Peyer's patch (tissue), 4 donors: ENCODE data around the gene FUCA2. TPM values are rescaled to one million over a fixed set of nuclear protein-coding genes. Genes with fewer than 3 reads are reported as not detected.

ENCODE experiments used
- DNase-seq, 3 donors: peaks; one replicate each; pipeline ENCODE4 v3.0.0-alpha.2; 2017 to 2019
- H3K27ac ChIP-seq, 4 donors: fragments of 200-600 bp; sonication (generic); one replicate each; pipeline ENCODE4 v1.5.1; 2016 to 2019
- H3K27me3 ChIP-seq, 2 donors: fragments of 200-600 bp; sonication (generic); one replicate each; pipeline ENCODE4 v1.5.1; 2019
- H3K36me3 ChIP-seq, 3 donors: fragments of 200-600 bp; sonication (generic); one replicate each; pipeline ENCODE4 v1.5.1; 2016 to 2019
- H3K4me1 ChIP-seq, 4 donors: fragments of 200-600 bp; sonication (generic); one replicate each; pipeline ENCODE4 v1.5.1; 2016 to 2019
- H3K4me3 ChIP-seq, 4 donors: fragments of 200-600 bp; sonication (generic); 1 replicate in 3 of 4; 2 replicates in 1 of 4; pipeline ENCODE4 v1.5.1; 2016 to 2019; ENCODE audit warnings: mild to moderate bottlenecking in 1 of 4
- H3K9me3 ChIP-seq, 4 donors: fragments of 200-600 bp; sonication (generic); one replicate each; pipeline ENCODE4 v1.5.1; 2016 to 2019; ENCODE audit warnings: mild to moderate bottlenecking in 1 of 4
- CTCF ChIP-seq, 6 experiments: fragments of 450-650 bp in 4 of 6; fragments of 200-600 bp in 2 of 6; sonication (generic) in 1 of 6; IDR thresholded peaks; one replicate each; pipeline ENCODE4 v1.5.1; 2017 to 2019; ENCODE audit warnings: antibody characterized with exemption in 6 of 6, mild to moderate bottlenecking in 3 of 6, moderate library complexity in 1 of 6
- POLR2A ChIP-seq, 2 donors: fragments of 450-650 bp; IDR thresholded peaks; one replicate each; pipeline ENCODE4 v1.5.1; 2017; ENCODE audit warnings: antibody characterized with exemption in 2 of 2, mild to moderate bottlenecking in 2 of 2, moderate library complexity in 2 of 2
- total RNA-seq, 4 donors: library from RNA; depleted of rRNA; stranded (reverse); fragments of >200 nt; gene quantifications; one replicate each; pipeline ENCODE4 v1.1.0, GENCODE V29; 2016

FUCA2 gene
- total RNA-seq, 4 donors from 2014 or later: 47.3 to 78.8 (median 54.4) TPM

GRCh38 chr6:143555071-143555492, 43.6 kb upstream of the FUCA2 start:
- Histone ChIP-seq H3K27me3 (no peaks in the 10 kb centered on the region), H3K4me3 (no peak overlapping the region), H3K4me1 (peaks cover 0 to 15% (median 0%) of the 10 kb centered on the region in 4 donors), H3K9me3 (no peaks in the 10 kb centered on the region), H3K36me3 (no peaks in the 10 kb centered on the region), H3K27ac (no peak overlapping the region)
- no peak for TF ChIP-seq POLR2A (IDR thresholded peaks at IDR 0.05)
- TF ChIP-seq CTCF (IDR thresholded peaks at IDR 0.05): no peak
- no peak for DNase-seq

GRCh38 chr6:143553337-143553736, 41.8 kb upstream of the FUCA2 start:
- Histone ChIP-seq H3K4me1 (peaks cover 0 to 15% (median 0%) of the 10 kb centered on the region in 4 donors), H3K9me3 (no peaks in the 10 kb centered on the region), H3K36me3 (no peaks in the 10 kb centered on the region), H3K27me3 (no peaks in the 10 kb centered on the region), H3K4me3 (no peak overlapping the region), H3K27ac (no peak overlapping the region)
- DNase-seq: no peak
- TF ChIP-seq CTCF (IDR thresholded peaks at IDR 0.05) (no peak), POLR2A (IDR thresholded peaks at IDR 0.05) (no peak)

GRCh38 chr6:143549949-143550268, 38.4 kb upstream of the FUCA2 start:
- Histone ChIP-seq H3K4me3 (no peak overlapping the region), H3K27me3 (no peaks in the 10 kb centered on the region), H3K36me3 (no peaks in the 10 kb centered on the region), H3K27ac (no peak overlapping the region), H3K4me1 (peaks cover 0 to 16% (median 0%) of the 10 kb centered on the region in 4 donors), H3K9me3 (no peaks in the 10 kb centered on the region)
- no peak for DNase-seq
- TF ChIP-seq POLR2A (IDR thresholded peaks at IDR 0.05): no peak
- TF ChIP-seq CTCF (IDR thresholded peaks at IDR 0.05): no peak

GRCh38 chr6:143549221-143549948, 37.9 kb upstream of the FUCA2 start:
- no peak for TF ChIP-seq CTCF (IDR thresholded peaks at IDR 0.05)
- no peak for TF ChIP-seq POLR2A (IDR thresholded peaks at IDR 0.05)
- peaks cover 0 to 13% (median 0%) of the 10 kb centered on the region in 4 donors for H3K4me1 ChIP-seq

GRCh38 chr6:143546599-143546998, 35.1 kb upstream of the FUCA2 start:
- DNase-seq: no peak
- TF ChIP-seq CTCF (IDR thresholded peaks at IDR 0.05) (no peak), POLR2A (IDR thresholded peaks at IDR 0.05) (no peak)
- no peaks in the 10 kb centered on the region for H3K36me3 ChIP-seq
- peaks cover 0 to 22% (median 2%) of the 10 kb centered on the region in 4 donors for H3K4me1 ChIP-seq
- no peaks in the 10 kb centered on the region for H3K27me3 ChIP-seq
- H3K27ac ChIP-seq: no peak overlapping the region
- H3K4me3 ChIP-seq: no peak overlapping the region
- H3K9me3 ChIP-seq: no peaks in the 10 kb centered on the region

More at GRCh38 chr6:143549221-143549948, 37.9 kb upstream of the FUCA2 start:
- no peak overlapping the region for H3K4me3 ChIP-seq
- no peak for DNase-seq
- H3K27me3 ChIP-seq: no peaks in the 10 kb centered on the region
- H3K36me3 ChIP-seq: no peaks in the 10 kb centered on the region
- H3K27ac ChIP-seq: no peak overlapping the region
- no peaks in the 10 kb centered on the region for H3K9me3 ChIP-seq
